Measurements from ENCODE around the gene CPNE5. TPM values are rescaled to one million over a fixed set of nuclear protein-coding genes. Genes with fewer than 3 reads are reported as not detected.

Gene CPNE5
- total RNA-seq, 1 donor from 2014 or later = 1.3 TPM

GRCh38 chr6:36825452-36825851 is 13.8 kb downstream of the CPNE5 start:
- Histone ChIP-seq H3K36me3 (no peaks in the 10 kb centered on the region), H3K27ac (no peak overlapping the region), H3K4me1 (peaks cover 2 to 12% of the 10 kb centered on the region in 2 donors), H3K27me3 (no peaks in the 10 kb centered on the region), H3K9me3 (no peaks in the 10 kb centered on the region), H3K4me3 (no peak overlapping the region)
- intact Hi-C loops (cut with DNase I) = no loop called here
- DNase-seq (ENCODE audit: low spot score in 2 of 2) = no peak
- no peak for TF ChIP-seq CTCF (IDR thresholded peaks at IDR 0.05)

- H3K27ac ChIP-seq = peak overlapping the region; percentile 9 to 16
- no peak for DNase-seq (ENCODE audit: low spot score in 2 of 2)
- no peak overlapping the region for H3K4me3 ChIP-seq
- no peaks in the 10 kb centered on the region for H3K9me3 ChIP-seq
- no peaks in the 10 kb centered on the region for H3K27me3 ChIP-seq
- TF ChIP-seq CTCF (IDR thresholded peaks at IDR 0.05) = no peak
- H3K36me3 ChIP-seq = no peaks in the 10 kb centered on the region
- intact Hi-C loops (cut with DNase I) = no loop called here
- peaks cover 0 to 4% of the 10 kb centered on the region in 2 donors for H3K4me1 ChIP-seq
Measured at GRCh38 chr6:36824253-36824652, 15.0 kb downstream of the CPNE5 start.

- Histone ChIP-seq H3K9me3 (no peaks in the 10 kb centered on the region), H3K4me1 (peaks cover 0 to 4% of the 10 kb centered on the region in 2 donors), H3K36me3 (no peaks in the 10 kb centered on the region), H3K27me3 (no peaks in the 10 kb centered on the region), H3K27ac (peak overlapping the region in 1 of 2 donors; percentile 9), H3K4me3 (no peak overlapping the region)
- TF ChIP-seq CTCF (IDR thresholded peaks at IDR 0.05) = no peak
- intact Hi-C loops (cut with DNase I) = no loop called here
- no peak for DNase-seq (ENCODE audit: low spot score in 2 of 2)
Measured at GRCh38 chr6:36823421-36824096, 15.7 kb downstream of the CPNE5 start.

GRCh38 chr6:36822506-36823269 is 16.6 kb downstream of the CPNE5 start:
- Histone ChIP-seq H3K36me3 (no peaks in the 10 kb centered on the region), H3K27ac (peak overlapping the region in 1 of 2 donors; percentile 9), H3K4me1 (peaks cover 0 to 4% of the 10 kb centered on the region in 2 donors), H3K4me3 (no peak overlapping the region), H3K9me3 (no peaks in the 10 kb centered on the region), H3K27me3 (no peaks in the 10 kb centered on the region)
- intact Hi-C loops (cut with DNase I) = no loop called here
- no peak for DNase-seq (ENCODE audit: low spot score in 2 of 2)
- TF ChIP-seq CTCF (IDR thresholded peaks at IDR 0.05) = no peak

- TF ChIP-seq CTCF (IDR thresholded peaks at IDR 0.05) = no peak
- Histone ChIP-seq H3K27ac (no peak overlapping the region), H3K4me3 (no peak overlapping the region), H3K4me1 (no peaks in the 10 kb centered on the region), H3K27me3 (no peaks in the 10 kb centered on the region), H3K36me3 (no peaks in the 10 kb centered on the region), H3K9me3 (no peaks in the 10 kb centered on the region)
- intact Hi-C loops (cut with DNase I) = no loop called here
- DNase-seq (ENCODE audit: low spot score in 2 of 2) = no peak
Measured at GRCh38 chr6:36821581-36822335, 17.5 kb downstream of the CPNE5 start.

All from ascending aorta (tissue), 2 donors.